Caco-2 (cell line): Measurements from ENCODE around the gene CLPTM1L. TPM values are rescaled to one million over a fixed set of nuclear protein-coding genes. Genes with fewer than 3 reads are reported as not detected.

Experiments used
- BruUV-seq: library from RNA; stranded (reverse); fragments of 400-500 nt; replicated peaks from 2 replicates; lab custom pipeline; 2021; lab: Mats Ljungman, UMichigan
- CTCF ChIA-PET: fragments of 300-600 bp; sonication (Branson Sonifier 250); formaldehyde crosslinking; loops from one replicate; lab custom pipeline; 2022; ENCODE audit warnings: antibody characterized with exemption; lab: Charles Lee
- POLR2A ChIA-PET: fragments of 300-600 bp; sonication (Branson Sonifier 250); formaldehyde crosslinking; loops from one replicate; lab custom pipeline; 2022; ENCODE audit warnings: antibody characterized with exemption; lab: Charles Lee
- DNase-seq, 2 experiments: peaks; one replicate each; pipeline versions ENCODE4 v3.0.0 to v3.0.0-alpha.2; 2020 to 2022
- H3K27me3 ChIP-seq: replicated peaks from 2 replicates; pipeline ENCODE4 v1.6.0; 2011; ENCODE audit warnings: low read length; ENCODE audit not compliant: control insufficient read depth, insufficient read depth
- H3K36me3 ChIP-seq: 2 replicates; pipeline ENCODE4 v1.5.1; 2011; ENCODE audit warnings: low read length; ENCODE audit not compliant: control insufficient read depth, insufficient read depth
- H3K4me1 ChIP-seq: fragments of 250-450 bp; sonication (Bioruptor Pico); 2 replicates; pipeline ENCODE4 v1.5.1; 2020; ENCODE audit warnings: mild to moderate bottlenecking
- H3K4me3 ChIP-seq: 2 replicates; pipeline ENCODE4 v1.5.1; 2011; ENCODE audit warnings: low read depth, mild to moderate bottlenecking, control low read depth, low read length
- H3K9me3 ChIP-seq: fragments of 250-450 bp; sonication (Bioruptor Pico); 2 replicates; pipeline ENCODE4 v1.5.1; 2020; ENCODE audit warnings: mild to moderate bottlenecking, moderate library complexity
- H3K27ac Mint-ChIP-seq: one replicate; pipeline ENCODE4 v1.8.0; 2022; ENCODE audit warnings: mixed read lengths; ENCODE audit not compliant: unreplicated experiment
- H3K27me3 Mint-ChIP-seq: one replicate; pipeline ENCODE4 v1.8.0; 2022; ENCODE audit warnings: mixed read lengths; ENCODE audit not compliant: insufficient read depth, unreplicated experiment
- H3K36me3 Mint-ChIP-seq: one replicate; pipeline ENCODE4 v1.8.0; 2022; ENCODE audit warnings: mild to moderate bottlenecking, mixed read lengths; ENCODE audit not compliant: insufficient read depth, unreplicated experiment
- H3K4me1 Mint-ChIP-seq: one replicate; pipeline ENCODE4 v1.8.0; 2022; ENCODE audit warnings: low read depth, mixed read lengths; ENCODE audit not compliant: unreplicated experiment
- H3K4me3 Mint-ChIP-seq: one replicate; pipeline ENCODE4 v1.8.0; 2022; ENCODE audit warnings: mild to moderate bottlenecking, moderate library complexity, mixed read lengths; ENCODE audit not compliant: unreplicated experiment
- H3K9me3 Mint-ChIP-seq: one replicate; pipeline ENCODE4 v1.8.0; 2022; ENCODE audit warnings: mixed read lengths; ENCODE audit not compliant: unreplicated experiment
- CTCF ChIP-seq, 2 experiments: fragments of 200-600 bp in 1 of 2; IDR thresholded peaks; 1 replicate in 1 of 2; 2 replicates in 1 of 2; pipeline versions ENCODE4 v1.5.1 to v1.8.0; 2011 to 2022; ENCODE audit warnings: antibody characterized with exemption in 1 of 2, control low read depth in 1 of 2, inconsistent platforms in 1 of 2, low read depth in 1 of 2, low read length in 1 of 2, mild to moderate bottlenecking in 1 of 2, moderate library complexity in 1 of 2; ENCODE audit not compliant: insufficient read depth in 1 of 2, severe bottlenecking in 1 of 2, unreplicated experiment in 1 of 2
- intact Hi-C: fragments of 100-400 bp; cut with micrococcal nuclease; formaldehyde crosslinking; loops from one replicate; pipeline ENCODE4 v1.10.0; 2022; ENCODE audit not compliant: unreplicated experiment
- total RNA-seq: library from RNA; stranded (reverse); gene quantifications from 2 replicates; pipeline ENCODE4 v1.2.3, GENCODE V29; 2022

CLPTM1L gene
- total RNA-seq, 1 experiment from 2014 or later, result 114 TPM

GRCh38 chr5:1378096-1378495 lies 33.2 kb upstream of the CLPTM1L start:
- Histone ChIP-seq H3K27me3 (no peaks in the 10 kb centered on the region), H3K36me3 (no peaks in the 10 kb centered on the region), H3K9me3 (0 out of 2 replicates have a peak, but pooled peaks cover 8% of the 10 kb centered on the region), H3K4me3 (no peak overlapping the region), H3K4me1 (peaks cover 6% of the 10 kb centered on the region)
- POLR2A ChIA-PET, result no interaction called here
- Mint-ChIP-seq H3K4me1 (no peaks in the 10 kb centered on the region), H3K9me3 (no peaks in the 10 kb centered on the region), H3K27ac (no peak overlapping the region), H3K27me3 (peaks cover 8% of the 10 kb centered on the region), H3K4me3 (no peak overlapping the region), H3K36me3 (no peaks in the 10 kb centered on the region)
- intact Hi-C loops, result no loop called here
- BruUV-seq, result no TSS peak
- no peak for DNase-seq
- TF ChIP-seq CTCF (IDR thresholded peaks at IDR 0.05; ENCODE audit: insufficient read depth in 1 of 2, low read depth in 1 of 2, low read length in 1 of 2, severe bottlenecking in 1 of 2, unreplicated experiment in 1 of 2), result no peak
- CTCF ChIA-PET, result no interaction called here

- ChIA-PET CTCF (no interaction called here), POLR2A (no interaction called here)
- peaks cover 11% of the 10 kb centered on the region for H3K27me3 Mint-ChIP-seq
- no TSS peak for BruUV-seq
- no peaks in the 10 kb centered on the region for H3K9me3 Mint-ChIP-seq
- Histone ChIP-seq H3K36me3 (no peaks in the 10 kb centered on the region), H3K4me3 (no peak overlapping the region), H3K9me3 (0 out of 2 replicates have a peak, but pooled peaks cover 8% of the 10 kb centered on the region), H3K27me3 (no peaks in the 10 kb centered on the region; the same call in 1 of the 2 replicates), H3K4me1 (peaks cover 6% of the 10 kb centered on the region)
- H3K36me3 Mint-ChIP-seq, result no peaks in the 10 kb centered on the region
- intact Hi-C loops, result no loop called here
- no peak overlapping the region for H3K27ac Mint-ChIP-seq
- TF ChIP-seq CTCF (IDR thresholded peaks at IDR 0.05; ENCODE audit: insufficient read depth in 1 of 2, low read depth in 1 of 2, low read length in 1 of 2, severe bottlenecking in 1 of 2, unreplicated experiment in 1 of 2), result no peak
- H3K4me3 Mint-ChIP-seq, result no peak overlapping the region
- no peaks in the 10 kb centered on the region for H3K4me1 Mint-ChIP-seq
- DNase-seq, result no peak
Observed at GRCh38 chr5:1376981-1377380, 32.1 kb upstream of the CLPTM1L start.

- Mint-ChIP-seq H3K4me3 (no peak overlapping the region), H3K27me3 (peaks cover 9% of the 10 kb centered on the region), H3K27ac (no peak overlapping the region), H3K4me1 (no peaks in the 10 kb centered on the region), H3K36me3 (no peaks in the 10 kb centered on the region), H3K9me3 (no peaks in the 10 kb centered on the region)
- H3K4me1 ChIP-seq, result peaks cover 6% of the 10 kb centered on the region
- ChIA-PET POLR2A (no interaction called here), CTCF (no interaction called here)
- TF ChIP-seq CTCF (IDR thresholded peaks at IDR 0.05; ENCODE audit: insufficient read depth in 1 of 2, low read depth in 1 of 2, low read length in 1 of 2, severe bottlenecking in 1 of 2, unreplicated experiment in 1 of 2), result no peak
- H3K27me3 ChIP-seq, result no peaks in the 10 kb centered on the region; the same call in 1 of the 2 replicates
- no peak overlapping the region for H3K4me3 ChIP-seq
- no peak for DNase-seq
- intact Hi-C loops, result no loop called here
- 0 out of 2 replicates have a peak, but pooled peaks cover 8% of the 10 kb centered on the region for H3K9me3 ChIP-seq
- BruUV-seq, result no TSS peak
- no peaks in the 10 kb centered on the region for H3K36me3 ChIP-seq
Observed at GRCh38 chr5:1375871-1376810, 31.2 kb upstream of the CLPTM1L start.
